ENCODE data around the gene SLC38A3. TPM values are rescaled to one million over a fixed set of nuclear protein-coding genes. Genes with fewer than 3 reads are reported as not detected.

The SLC38A3 gene
- total RNA-seq, 1 donor = 0.36 TPM

- Histone ChIP-seq H3K4me1 (ENCODE audit: insufficient read depth, low read length) (peaks cover 75% of the 10 kb centered on the region), H3K9me3 (ENCODE audit: low read depth, low read length) (no peaks in the 10 kb centered on the region), H3K79me2 (ENCODE audit: insufficient read depth, low read length) (peaks cover 91% of the 10 kb centered on the region), H3K27me3 (ENCODE audit: insufficient read depth, low read length) (no peaks in the 10 kb centered on the region), H3K4me3 (ENCODE audit: insufficient read depth, low read length) (peak overlapping the region; percentile 69), H3K36me3 (ENCODE audit: insufficient read depth, low read length) (peaks cover 11% of the 10 kb centered on the region), H3K4me2 (ENCODE audit: insufficient read depth, low read length) (peak overlapping the region; percentile 85), H3K27ac (ENCODE audit: low read depth, low read length) (peak overlapping the region; percentile 95), H4K20me1 (ENCODE audit: insufficient read depth, low read length) (peaks cover 74% of the 10 kb centered on the region), H2AFZ (ENCODE audit: low read length) (no peak overlapping the region)
- TF ChIP-seq CTCF (IDR thresholded peaks at IDR 0.05; ENCODE audit: extremely low read depth, low read depth, low read length) = no peak
- peak; percentile 61 for DNase-seq (ENCODE audit: insufficient read length, low spot score, missing footprints)
Observed at GRCh38 chr3:50245251-50245745, 40.2 kb downstream of the SLC38A3 start.

- Histone ChIP-seq H3K36me3 (ENCODE audit: insufficient read depth, low read length) (peaks cover 13% of the 10 kb centered on the region), H4K20me1 (ENCODE audit: insufficient read depth, low read length) (peaks cover 76% of the 10 kb centered on the region), H3K4me2 (ENCODE audit: insufficient read depth, low read length) (peak overlapping the region; percentile 85), H3K27me3 (ENCODE audit: insufficient read depth, low read length) (no peaks in the 10 kb centered on the region), H3K27ac (ENCODE audit: low read depth, low read length) (peak overlapping the region; percentile 95), H3K4me3 (ENCODE audit: insufficient read depth, low read length) (peak overlapping the region; percentile 69), H3K4me1 (ENCODE audit: insufficient read depth, low read length) (peaks cover 75% of the 10 kb centered on the region), H3K79me2 (ENCODE audit: insufficient read depth, low read length) (peaks cover 91% of the 10 kb centered on the region), H2AFZ (ENCODE audit: low read length) (peak overlapping the region; percentile 60), H3K9me3 (ENCODE audit: low read depth, low read length) (no peaks in the 10 kb centered on the region)
- DNase-seq (ENCODE audit: insufficient read length, low spot score, missing footprints) = peak; percentile 98
- TF ChIP-seq CTCF (IDR thresholded peaks at IDR 0.05; ENCODE audit: extremely low read depth, low read depth, low read length) = peak; percentile 91
Observed at GRCh38 chr3:50245831-50246516, 40.9 kb downstream of the SLC38A3 start.

GRCh38 chr3:50246517-50246954, 41.5 kb downstream of the SLC38A3 start:
- peak overlapping the region; percentile 85 for H3K4me2 ChIP-seq (ENCODE audit: insufficient read depth, low read length)
- H4K20me1 ChIP-seq (ENCODE audit: insufficient read depth, low read length) = peaks cover 77% of the 10 kb centered on the region
- H3K27me3 ChIP-seq (ENCODE audit: insufficient read depth, low read length) = no peaks in the 10 kb centered on the region
- H3K27ac ChIP-seq (ENCODE audit: low read depth, low read length) = peak overlapping the region; percentile 95
- H3K4me1 ChIP-seq (ENCODE audit: insufficient read depth, low read length) = peaks cover 77% of the 10 kb centered on the region
- peak overlapping the region; percentile 60 for H2AFZ ChIP-seq (ENCODE audit: low read length)
- no peaks in the 10 kb centered on the region for H3K9me3 ChIP-seq (ENCODE audit: low read depth, low read length)
- peak; percentile 98 for DNase-seq (ENCODE audit: insufficient read length, low spot score, missing footprints)
- peaks cover 91% of the 10 kb centered on the region for H3K79me2 ChIP-seq (ENCODE audit: insufficient read depth, low read length)
- peaks cover 17% of the 10 kb centered on the region for H3K36me3 ChIP-seq (ENCODE audit: insufficient read depth, low read length)
- peak overlapping the region; percentile 69 for H3K4me3 ChIP-seq (ENCODE audit: insufficient read depth, low read length)
- peak; percentile 5 for TF ChIP-seq CTCF (IDR thresholded peaks at IDR 0.05; ENCODE audit: extremely low read depth, low read depth, low read length)

GRCh38 chr3:50248387-50248786, 43.3 kb downstream of the SLC38A3 start:
- no peak overlapping the region for H2AFZ ChIP-seq (ENCODE audit: low read length)
- H3K4me1 ChIP-seq (ENCODE audit: insufficient read depth, low read length) = peaks cover 64% of the 10 kb centered on the region
- no peak for TF ChIP-seq CTCF (IDR thresholded peaks at IDR 0.05; ENCODE audit: extremely low read depth, low read depth, low read length)
- DNase-seq (ENCODE audit: insufficient read length, low spot score, missing footprints) = peak; percentile 89
- H4K20me1 ChIP-seq (ENCODE audit: insufficient read depth, low read length) = peaks cover 77% of the 10 kb centered on the region
- peaks cover 91% of the 10 kb centered on the region for H3K79me2 ChIP-seq (ENCODE audit: insufficient read depth, low read length)
- peaks cover 33% of the 10 kb centered on the region for H3K36me3 ChIP-seq (ENCODE audit: insufficient read depth, low read length)
- H3K27me3 ChIP-seq (ENCODE audit: insufficient read depth, low read length) = no peaks in the 10 kb centered on the region
- no peak overlapping the region for H3K4me2 ChIP-seq (ENCODE audit: insufficient read depth, low read length)
- H3K4me3 ChIP-seq (ENCODE audit: insufficient read depth, low read length) = no peak overlapping the region
- H3K27ac ChIP-seq (ENCODE audit: low read depth, low read length) = peak overlapping the region; percentile 15
- no peaks in the 10 kb centered on the region for H3K9me3 ChIP-seq (ENCODE audit: low read depth, low read length)

Data from osteoblast (primary cell).